ENCODE results near the gene TBCCD1.

The TBCCD1 gene

GRCh38 chr3:186530415-186530814, 36.7 kb downstream of the TBCCD1 start:
- no peak for TF ChIP-seq RAD21 (IDR thresholded peaks at IDR 0.05; ENCODE audit: low read depth)
- peak; percentile 42; the same call in 1 of the 2 replicates for TF ChIP-seq NFIC (IDR thresholded peaks at IDR 0.05)

- TF ChIP-seq NFIC (IDR thresholded peaks at IDR 0.05) (no peak), CREB1 (IDR thresholded peaks at IDR 0.05; ENCODE audit: low read depth) (no peak), TCF12 (IDR thresholded peaks at IDR 0.05; ENCODE audit: low read depth) (no peak), RAD21 (IDR thresholded peaks at IDR 0.05; ENCODE audit: low read depth) (no peak), REST (IDR thresholded peaks at IDR 0.05; ENCODE audit: low read depth) (no peak), ZBTB7A (IDR thresholded peaks at IDR 0.05; ENCODE audit: low read depth) (no peak), EP300 (IDR thresholded peaks at IDR 0.05; ENCODE audit: borderline replicate concordance) (no peak), TEAD4 (IDR thresholded peaks at IDR 0.05) (no peak), CEBPB (IDR thresholded peaks at IDR 0.05) (no peak), TAF1 (IDR thresholded peaks at IDR 0.05; ENCODE audit: low read depth) (no peak), YY1 (IDR thresholded peaks at IDR 0.05; ENCODE audit: low read depth) (no peak), USF1 (IDR thresholded peaks at IDR 0.05) (no peak), FOXM1 (IDR thresholded peaks at IDR 0.05; ENCODE audit: borderline replicate concordance, low read depth) (no peak), MAX (IDR thresholded peaks at IDR 0.05) (no peak)
Observed at GRCh38 chr3:186529201-186529999, 37.7 kb downstream of the TBCCD1 start.

- TF ChIP-seq ZBTB7A (IDR thresholded peaks at IDR 0.05; ENCODE audit: low read depth) (no peak), RAD21 (IDR thresholded peaks at IDR 0.05; ENCODE audit: low read depth) (no peak), FOXM1 (IDR thresholded peaks at IDR 0.05; ENCODE audit: borderline replicate concordance, low read depth) (no peak), TAF1 (IDR thresholded peaks at IDR 0.05; ENCODE audit: low read depth) (no peak), NFIC (IDR thresholded peaks at IDR 0.05) (no peak), EGR1 (IDR thresholded peaks at IDR 0.05) (no peak), REST (IDR thresholded peaks at IDR 0.05; ENCODE audit: low read depth) (no peak), TCF12 (IDR thresholded peaks at IDR 0.05; ENCODE audit: low read depth) (no peak), TEAD4 (IDR thresholded peaks at IDR 0.05) (no peak), YY1 (IDR thresholded peaks at IDR 0.05; ENCODE audit: low read depth) (no peak), CEBPB (IDR thresholded peaks at IDR 0.05) (no peak), EP300 (IDR thresholded peaks at IDR 0.05; ENCODE audit: borderline replicate concordance) (no peak), USF1 (IDR thresholded peaks at IDR 0.05) (no peak), CREB1 (IDR thresholded peaks at IDR 0.05; ENCODE audit: low read depth) (no peak), MAX (IDR thresholded peaks at IDR 0.05) (no peak)
Observed at GRCh38 chr3:186526256-186526606, 40.9 kb downstream of the TBCCD1 start.

- no peak for TF ChIP-seq MAX (IDR thresholded peaks at IDR 0.05)
- no peak for TF ChIP-seq CEBPB (IDR thresholded peaks at IDR 0.05)
- no peak for TF ChIP-seq YY1 (IDR thresholded peaks at IDR 0.05; ENCODE audit: low read depth)
- no peak for TF ChIP-seq NFIC (IDR thresholded peaks at IDR 0.05)
- TF ChIP-seq TCF12 (IDR thresholded peaks at IDR 0.05; ENCODE audit: low read depth), result no peak
- no peak for TF ChIP-seq EP300 (IDR thresholded peaks at IDR 0.05; ENCODE audit: borderline replicate concordance)
Observed at GRCh38 chr3:186525369-186526255, 41.5 kb downstream of the TBCCD1 start.

GRCh38 chr3:186524616-186525015, 42.5 kb downstream of the TBCCD1 start:
- TF ChIP-seq CEBPB (IDR thresholded peaks at IDR 0.05), result no peak
- TF ChIP-seq CREB1 (IDR thresholded peaks at IDR 0.05; ENCODE audit: low read depth), result no peak
- TF ChIP-seq TCF12 (IDR thresholded peaks at IDR 0.05; ENCODE audit: low read depth), result no peak
- no peak for TF ChIP-seq MAX (IDR thresholded peaks at IDR 0.05)
- no peak for TF ChIP-seq EP300 (IDR thresholded peaks at IDR 0.05; ENCODE audit: borderline replicate concordance)
- TF ChIP-seq USF1 (IDR thresholded peaks at IDR 0.05), result no peak
- TF ChIP-seq EGR1 (IDR thresholded peaks at IDR 0.05), result no peak
- no peak for TF ChIP-seq TEAD4 (IDR thresholded peaks at IDR 0.05)
- no peak for TF ChIP-seq NFIC (IDR thresholded peaks at IDR 0.05)
- no peak for TF ChIP-seq REST (IDR thresholded peaks at IDR 0.05; ENCODE audit: low read depth)
- no peak for TF ChIP-seq TAF1 (IDR thresholded peaks at IDR 0.05; ENCODE audit: low read depth)
- TF ChIP-seq RAD21 (IDR thresholded peaks at IDR 0.05; ENCODE audit: low read depth), result no peak
- no peak for TF ChIP-seq YY1 (IDR thresholded peaks at IDR 0.05; ENCODE audit: low read depth)
- TF ChIP-seq ZBTB7A (IDR thresholded peaks at IDR 0.05; ENCODE audit: low read depth), result no peak
- TF ChIP-seq FOXM1 (IDR thresholded peaks at IDR 0.05; ENCODE audit: borderline replicate concordance, low read depth), result no peak

Measured in Ishikawa (cell line).